Activated CD4-positive, alpha-beta T cell treated with anti-CD3 and anti-CD28 coated beads, Interleukin-2, Interleukin-6, amounts not matched to agents 100 ng/mL and 50 ng/mL, durations not matched to agents 16 hours and 8 hours (primary cell): ENCODE data around the gene ATG2B.
A peak's percentile ranks its signal among the peaks of the same experiment; 100 is the strongest.

ENCODE experiments used
- DNase-seq: peaks from one replicate; pipeline ENCODE4 v3.0.0-alpha.2; 2020

Gene ATG2B

DNA sequence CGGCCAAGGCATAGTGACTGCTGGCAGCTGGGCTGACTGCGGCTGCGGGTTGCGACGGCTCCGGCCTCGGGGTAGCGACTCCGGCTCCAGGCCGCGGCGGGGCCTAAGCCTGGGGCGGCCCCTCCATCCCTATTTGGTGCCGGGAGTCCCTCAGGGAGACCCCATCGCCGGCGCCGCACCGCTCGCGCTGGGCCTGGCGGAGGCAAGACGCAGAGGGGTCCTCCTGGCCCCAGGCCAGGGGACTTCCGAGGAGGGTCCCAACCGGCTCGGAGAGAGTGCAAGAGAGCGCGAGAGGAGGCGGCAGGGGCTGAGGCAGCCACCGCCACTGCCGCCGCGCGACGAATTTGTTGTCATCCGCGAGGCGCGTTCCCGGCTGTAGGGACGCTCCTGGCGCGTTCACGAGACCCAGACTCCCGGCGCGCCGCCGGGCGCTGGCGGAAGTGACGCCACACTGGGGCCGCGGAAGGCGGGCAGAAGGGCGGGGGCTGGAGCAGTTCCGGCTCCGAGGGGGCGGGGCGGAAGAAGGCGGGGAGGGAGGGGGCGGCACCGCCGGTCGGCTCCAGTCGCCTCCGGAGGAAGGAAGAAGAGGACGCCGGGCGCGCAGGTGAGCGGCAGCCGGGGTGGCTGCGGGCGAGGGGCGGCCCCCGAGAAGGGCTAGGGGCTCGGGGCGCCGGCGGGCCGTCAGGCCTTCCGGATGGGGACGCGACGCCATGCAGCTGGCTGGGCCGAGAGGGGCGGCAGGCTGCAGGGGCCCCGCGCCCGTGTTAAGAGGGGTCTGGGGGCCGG lies at the start of gene ATG2B, which contains the start of gene GSKIP:
TSS of gene ATG2B (minus strand) at position 377 of the 786 bp plus-strand sequence. CDS start at position 12, 365 bp downstream.
TSS of gene GSKIP (plus strand) at position 562 of the 786 bp plus-strand sequence. CDS start 18,722 bp downstream, outside the sequence.
- DNase-seq = peak; percentile 98

GRCh38 chr14:96410119-96410518 lies 47.0 kb upstream of the ATG2B start:
- no peak for DNase-seq

- DNase-seq = no peak
These were observed 46.6 kb upstream of the ATG2B start for GRCh38 chr14:96409701-96410100.

DNA sequence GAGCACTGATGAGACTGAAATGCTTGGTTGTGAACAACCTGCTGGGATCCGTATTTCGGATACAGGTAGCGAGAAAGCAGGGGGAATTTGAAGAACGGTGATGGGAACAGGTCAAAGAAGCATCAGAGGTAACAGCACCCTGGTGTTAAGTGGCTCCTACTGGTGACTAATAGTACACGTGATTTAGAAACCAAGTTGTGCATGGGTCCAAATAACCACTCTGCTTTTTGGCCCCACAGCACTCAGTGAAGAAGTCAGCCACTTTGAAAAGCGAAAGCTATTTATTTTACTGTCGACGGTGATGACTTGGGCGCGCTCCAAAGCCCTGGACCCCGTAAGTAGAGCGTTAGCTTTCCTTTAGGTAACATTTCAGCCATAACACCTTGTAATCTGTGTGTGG lies 45.5 kb upstream of the ATG2B start:
- DNase-seq = no peak

DNA sequence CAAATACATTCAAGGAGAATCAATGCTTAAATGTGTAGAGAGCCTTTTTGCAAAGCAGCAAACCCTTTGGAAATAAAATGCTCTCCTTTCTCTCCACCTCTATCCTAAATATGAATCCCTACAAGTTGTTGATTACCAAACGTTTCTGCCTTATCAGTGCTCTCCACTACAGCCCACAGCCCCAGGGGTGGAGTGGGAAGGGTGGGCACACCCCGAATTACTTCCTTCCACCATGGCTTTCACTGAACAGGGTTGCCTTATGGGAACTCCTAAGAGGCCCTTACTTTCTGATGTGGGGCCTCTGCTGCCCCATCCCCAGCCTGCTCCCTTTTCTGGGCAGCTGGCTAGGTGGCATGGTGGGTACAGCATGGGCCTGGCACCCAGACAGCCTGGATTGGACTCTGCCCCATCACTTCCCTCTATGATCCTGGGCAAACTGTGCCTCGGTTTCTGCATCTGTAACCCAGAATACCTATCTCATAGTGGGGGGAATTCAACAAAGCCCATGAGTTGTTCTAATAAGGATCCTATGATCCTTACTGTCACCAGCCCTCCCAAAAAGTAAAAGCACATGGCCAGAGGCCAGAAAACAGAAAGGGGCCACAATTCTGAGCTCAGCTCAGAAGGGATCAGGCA lies 44.9 kb upstream of the ATG2B start:
- DNase-seq = no peak

- DNase-seq = no peak
These were observed 42.5 kb upstream of the ATG2B start for GRCh38 chr14:96405677-96406076.

DNA sequence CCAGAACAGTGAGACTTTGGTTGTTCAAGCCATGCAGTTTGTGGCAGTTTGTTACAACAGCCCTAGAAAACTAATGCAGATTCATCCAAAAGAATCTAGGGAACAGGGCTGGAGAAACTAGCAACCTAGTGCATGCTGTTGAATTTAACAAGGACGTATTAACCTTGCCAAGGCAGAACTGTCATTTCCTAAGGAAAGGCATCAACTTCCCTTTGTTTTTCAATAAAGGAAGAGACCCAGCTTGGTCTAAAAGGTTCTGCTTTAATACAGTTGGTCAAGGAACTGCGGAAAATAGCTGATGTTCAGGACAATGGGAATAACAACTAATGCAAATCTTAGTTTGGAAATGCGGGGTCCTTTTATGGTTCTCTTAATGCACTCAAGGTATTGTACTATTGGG lies 40.3 kb upstream of the ATG2B start:
- DNase-seq = no peak

- no peak for DNase-seq
These were observed 37.4 kb upstream of the ATG2B start for GRCh38 chr14:96400495-96400894.

GRCh38 chr14:96399405-96399804 lies 36.3 kb upstream of the ATG2B start:
- DNase-seq = no peak

- DNase-seq = no peak
These were observed 35.8 kb upstream of the ATG2B start for GRCh38 chr14:96398921-96399320.

GRCh38 chr14:96398432-96398831 lies 35.3 kb upstream of the ATG2B start:
- DNase-seq = no peak

DNA sequence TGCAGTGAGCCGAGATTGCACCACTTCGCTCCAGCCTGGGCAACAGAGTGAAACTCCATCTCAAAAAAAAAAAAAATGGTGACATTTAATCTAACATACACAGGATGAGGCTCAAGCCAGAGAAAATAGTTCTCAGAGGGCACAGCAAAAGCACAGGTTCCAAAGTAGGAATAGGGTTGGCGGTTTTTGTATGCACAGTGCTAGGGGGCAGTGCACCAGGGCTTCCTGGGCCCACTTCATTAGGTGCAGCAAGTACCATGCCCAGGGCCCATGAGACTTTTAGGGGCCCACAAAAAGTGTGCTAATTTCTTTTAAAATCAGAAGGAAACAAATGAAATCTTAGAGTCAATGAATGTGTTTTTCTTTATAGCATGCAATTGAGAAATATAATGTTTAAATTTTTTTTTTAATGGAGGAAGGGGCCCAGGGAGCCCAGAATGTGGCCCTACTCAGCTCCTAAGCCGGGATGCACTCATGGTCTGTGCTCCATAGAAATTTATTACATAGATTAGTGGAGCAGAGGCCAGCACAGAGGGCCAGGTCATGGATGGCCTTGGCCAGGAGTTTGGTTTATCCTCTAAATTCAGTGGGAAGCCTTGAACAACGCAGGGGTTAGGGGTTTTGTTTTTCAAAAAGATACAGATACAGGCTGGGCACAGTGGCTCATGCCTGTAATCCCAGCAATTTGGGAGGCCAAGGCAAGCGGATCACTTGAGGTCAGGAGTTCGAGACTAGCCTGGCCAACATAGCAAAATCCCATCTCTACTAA lies 31.1 kb upstream of the ATG2B start:
- no peak for DNase-seq

GRCh38 chr14:96393071-96393691 lies 30.0 kb upstream of the ATG2B start:
- DNase-seq = no peak

DNA sequence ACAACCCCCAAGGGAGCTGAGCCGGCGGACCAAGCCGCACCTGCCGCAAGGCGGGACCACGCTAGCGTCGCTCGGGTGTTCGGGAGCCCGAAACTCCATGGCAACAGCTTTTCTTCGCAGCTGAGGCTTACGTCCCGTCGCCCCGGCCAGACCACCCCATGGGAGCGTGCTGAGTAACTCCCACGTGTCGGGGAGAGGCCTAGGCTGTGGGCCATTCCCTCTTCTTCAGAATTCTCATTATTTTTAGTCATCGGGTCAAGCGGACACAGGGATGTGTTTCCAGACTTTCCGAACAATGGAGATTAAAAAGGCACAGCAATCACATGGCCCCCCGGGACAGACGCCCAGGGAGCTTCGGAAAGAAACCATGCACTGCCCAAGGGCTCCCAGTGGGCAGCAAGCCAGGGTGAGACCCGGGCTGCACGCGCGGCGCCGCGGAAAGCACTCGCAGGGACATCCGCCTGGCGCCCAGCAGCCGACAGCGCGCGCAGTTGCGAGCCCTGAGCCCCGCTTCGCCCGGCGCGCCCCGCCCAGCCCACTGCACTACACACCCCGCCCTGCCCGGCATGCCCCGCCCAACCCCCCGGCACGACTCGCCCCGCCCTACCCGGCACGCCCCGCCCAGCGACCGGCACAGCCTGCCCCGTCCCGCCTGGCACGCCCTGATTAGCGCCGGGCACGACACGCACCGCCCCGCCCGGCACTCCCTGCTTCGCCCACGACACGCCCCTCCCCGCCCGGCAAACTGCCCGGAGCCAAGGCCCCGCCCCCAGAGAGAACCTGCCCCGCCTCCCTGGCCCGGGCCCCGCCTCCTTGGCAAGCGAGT lies 28.4 kb upstream of the ATG2B start:
- DNase-seq = peak; percentile 100

DNA sequence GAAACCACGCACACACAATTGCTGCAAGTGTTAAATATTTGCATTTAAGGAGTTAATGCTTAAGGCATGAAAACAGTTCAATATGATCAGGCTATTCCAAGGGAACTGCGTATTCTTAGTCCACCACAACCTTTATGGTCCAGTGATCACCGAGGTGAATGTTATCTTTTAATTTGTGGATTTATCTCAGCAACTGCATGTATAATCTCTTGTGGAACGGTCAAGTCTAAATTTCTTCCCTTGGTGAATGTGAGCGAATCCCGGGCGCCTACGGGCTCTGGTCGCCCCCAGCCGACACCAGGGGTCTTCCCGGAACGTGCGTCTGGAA lies 27.8 kb upstream of the ATG2B start:
- no peak for DNase-seq

GRCh38 chr14:96385385-96385784 lies 22.2 kb upstream of the ATG2B start:
- DNase-seq = no peak

- no peak for DNase-seq
These were observed 21.6 kb upstream of the ATG2B start for GRCh38 chr14:96384740-96385139.

GRCh38 chr14:96384053-96384452 lies 20.9 kb upstream of the ATG2B start:
- no peak for DNase-seq

DNA sequence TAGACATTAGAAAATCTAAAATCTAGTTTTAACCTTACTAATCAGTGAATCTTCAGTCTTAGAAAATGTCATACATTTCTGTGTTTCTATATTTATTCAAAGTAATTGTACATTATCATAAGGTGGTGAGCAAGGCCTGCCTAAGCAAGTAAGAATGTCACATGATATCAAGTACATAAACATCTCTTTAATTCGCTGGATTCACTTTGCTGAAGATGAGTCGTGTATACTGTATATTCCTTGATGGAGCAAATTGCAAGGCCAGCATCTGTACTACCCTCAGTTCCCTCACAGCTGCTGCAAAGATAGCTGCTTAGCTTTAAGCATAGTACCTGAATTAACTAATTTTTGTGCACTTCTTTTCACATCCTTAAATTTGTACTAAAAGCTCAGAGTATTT lies 20.3 kb upstream of the ATG2B start:
- no peak for DNase-seq

GRCh38 chr14:96380735-96381134 lies 17.6 kb upstream of the ATG2B start:
- DNase-seq = no peak

GRCh38 chr14:96376093-96376492 lies 13.0 kb upstream of the ATG2B start:
- no peak for DNase-seq

- DNase-seq = no peak
These were observed 10.4 kb upstream of the ATG2B start for GRCh38 chr14:96373538-96373937.
